Measurements from ENCODE around the gene GRM7.

DNA sequence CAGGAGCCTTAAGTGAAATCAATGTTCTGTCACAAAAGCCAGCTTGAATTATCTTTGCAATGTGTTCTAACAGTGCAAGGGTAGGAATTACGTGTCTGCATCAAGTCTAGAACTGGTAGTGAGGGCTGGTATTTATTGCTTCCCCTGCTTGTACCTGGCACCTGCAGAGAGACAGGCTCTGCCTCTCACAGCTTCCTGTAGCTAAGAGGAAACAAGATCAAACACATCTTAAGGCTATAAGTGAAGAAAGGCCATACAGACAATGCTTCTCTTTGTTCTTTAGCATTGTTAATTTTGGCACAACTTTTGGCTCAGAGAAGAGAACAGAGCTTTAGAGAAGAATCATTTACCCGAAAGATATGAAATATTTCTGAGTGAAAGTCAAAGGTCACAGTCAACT, 479.9 kb downstream of the GRM7 start:
- TF ChIP-seq, protein P1, sequence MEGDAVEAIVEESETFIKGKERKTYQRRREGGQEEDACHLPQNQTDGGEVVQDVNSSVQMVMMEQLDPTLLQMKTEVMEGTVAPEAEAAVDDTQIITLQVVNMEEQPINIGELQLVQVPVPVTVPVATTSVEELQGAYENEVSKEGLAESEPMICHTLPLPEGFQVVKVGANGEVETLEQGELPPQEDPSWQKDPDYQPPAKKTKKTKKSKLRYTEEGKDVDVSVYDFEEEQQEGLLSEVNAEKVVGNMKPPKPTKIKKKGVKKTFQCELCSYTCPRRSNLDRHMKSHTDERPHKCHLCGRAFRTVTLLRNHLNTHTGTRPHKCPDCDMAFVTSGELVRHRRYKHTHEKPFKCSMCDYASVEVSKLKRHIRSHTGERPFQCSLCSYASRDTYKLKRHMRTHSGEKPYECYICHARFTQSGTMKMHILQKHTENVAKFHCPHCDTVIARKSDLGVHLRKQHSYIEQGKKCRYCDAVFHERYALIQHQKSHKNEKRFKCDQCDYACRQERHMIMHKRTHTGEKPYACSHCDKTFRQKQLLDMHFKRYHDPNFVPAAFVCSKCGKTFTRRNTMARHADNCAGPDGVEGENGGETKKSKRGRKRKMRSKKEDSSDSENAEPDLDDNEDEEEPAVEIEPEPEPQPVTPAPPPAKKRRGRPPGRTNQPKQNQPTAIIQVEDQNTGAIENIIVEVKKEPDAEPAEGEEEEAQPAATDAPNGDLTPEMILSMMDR (IDR thresholded peaks at IDR 0.05), result no peak
- TF ChIP-seq EZH2 (IDR thresholded peaks at IDR 0.05; ENCODE audit: borderline replicate concordance, insufficient read depth, low read depth, low read length, poor library complexity, severe bottlenecking), result no peak
